GM12801 (cell line): Measurements from ENCODE around the gene TEX35.

Experiments used
- TF ChIP-seq, protein P1 (sequence below): IDR thresholded peaks from one replicate; pipeline ENCODE4 v1.5.1; 2011; ENCODE audit warnings: control low read depth; ENCODE audit not compliant: insufficient read length; ENCODE audit errors: extremely low read depth

Gene TEX35

DNA sequence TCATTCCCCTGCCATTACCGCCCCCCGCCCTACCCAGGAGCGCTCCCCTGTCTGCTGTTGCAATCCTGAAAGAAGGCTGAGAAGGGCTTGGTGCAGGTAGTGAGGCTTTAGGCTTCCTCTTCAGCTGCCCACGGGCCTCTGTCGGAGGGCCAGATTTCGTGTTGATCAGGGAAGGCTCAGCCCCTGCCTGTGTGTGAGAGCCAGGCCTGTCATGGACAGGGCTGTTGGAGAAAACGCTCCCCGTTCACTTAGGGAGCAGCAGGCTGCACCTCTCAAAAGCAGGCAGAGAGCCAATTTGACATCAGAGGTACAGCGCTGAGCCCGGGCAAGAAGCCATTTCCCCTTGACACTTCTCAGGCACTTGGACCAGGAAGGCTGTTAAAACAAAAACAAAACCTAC lies 19.0 kb downstream of the TEX35 start:
- TF ChIP-seq, protein P1, sequence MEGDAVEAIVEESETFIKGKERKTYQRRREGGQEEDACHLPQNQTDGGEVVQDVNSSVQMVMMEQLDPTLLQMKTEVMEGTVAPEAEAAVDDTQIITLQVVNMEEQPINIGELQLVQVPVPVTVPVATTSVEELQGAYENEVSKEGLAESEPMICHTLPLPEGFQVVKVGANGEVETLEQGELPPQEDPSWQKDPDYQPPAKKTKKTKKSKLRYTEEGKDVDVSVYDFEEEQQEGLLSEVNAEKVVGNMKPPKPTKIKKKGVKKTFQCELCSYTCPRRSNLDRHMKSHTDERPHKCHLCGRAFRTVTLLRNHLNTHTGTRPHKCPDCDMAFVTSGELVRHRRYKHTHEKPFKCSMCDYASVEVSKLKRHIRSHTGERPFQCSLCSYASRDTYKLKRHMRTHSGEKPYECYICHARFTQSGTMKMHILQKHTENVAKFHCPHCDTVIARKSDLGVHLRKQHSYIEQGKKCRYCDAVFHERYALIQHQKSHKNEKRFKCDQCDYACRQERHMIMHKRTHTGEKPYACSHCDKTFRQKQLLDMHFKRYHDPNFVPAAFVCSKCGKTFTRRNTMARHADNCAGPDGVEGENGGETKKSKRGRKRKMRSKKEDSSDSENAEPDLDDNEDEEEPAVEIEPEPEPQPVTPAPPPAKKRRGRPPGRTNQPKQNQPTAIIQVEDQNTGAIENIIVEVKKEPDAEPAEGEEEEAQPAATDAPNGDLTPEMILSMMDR = no peak

GRCh38 chr1:178532392-178532791 lies 19.5 kb downstream of the TEX35 start:
- TF ChIP-seq, protein P1 = no peak

DNA sequence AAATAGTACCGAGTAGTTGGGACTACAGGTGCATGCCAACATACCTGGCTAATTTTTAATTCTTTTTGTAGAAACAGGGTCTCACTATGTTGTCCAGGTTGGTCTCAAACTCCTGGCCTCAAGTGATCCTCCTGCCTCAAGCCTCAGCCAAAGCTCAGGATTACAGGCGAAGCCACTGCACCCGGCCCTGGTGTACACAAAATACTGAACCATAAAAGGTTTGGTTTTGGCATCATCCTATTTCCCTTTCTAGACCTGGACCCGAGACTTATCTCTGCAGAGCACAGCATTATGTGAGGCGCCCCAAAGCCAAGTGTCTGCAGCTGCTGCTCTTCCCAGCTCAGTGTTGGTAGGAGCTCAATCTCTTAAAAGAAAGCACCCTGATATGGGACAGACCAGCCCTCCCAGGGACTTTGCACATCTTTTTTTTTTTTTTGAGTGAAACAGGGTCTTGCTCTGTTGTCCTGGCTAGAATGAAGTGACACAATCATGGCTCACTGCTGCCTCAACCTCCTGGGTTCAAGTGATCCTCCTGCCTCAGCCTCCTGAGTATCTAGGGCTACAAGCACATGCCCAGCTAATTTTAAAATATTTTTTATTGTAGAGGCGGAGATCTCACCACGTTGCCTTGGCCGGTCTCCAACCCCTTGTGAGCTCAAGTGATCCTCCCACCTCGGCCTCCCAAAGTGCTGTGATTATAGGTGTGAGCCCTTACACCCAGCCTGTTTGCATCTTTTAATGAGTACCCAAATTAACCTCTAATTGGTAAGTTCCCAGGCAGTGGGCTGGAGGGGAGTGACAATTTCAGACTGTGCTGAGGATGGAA lies 20.4 kb downstream of the TEX35 start:
- TF ChIP-seq, protein P1 = no peak

DNA sequence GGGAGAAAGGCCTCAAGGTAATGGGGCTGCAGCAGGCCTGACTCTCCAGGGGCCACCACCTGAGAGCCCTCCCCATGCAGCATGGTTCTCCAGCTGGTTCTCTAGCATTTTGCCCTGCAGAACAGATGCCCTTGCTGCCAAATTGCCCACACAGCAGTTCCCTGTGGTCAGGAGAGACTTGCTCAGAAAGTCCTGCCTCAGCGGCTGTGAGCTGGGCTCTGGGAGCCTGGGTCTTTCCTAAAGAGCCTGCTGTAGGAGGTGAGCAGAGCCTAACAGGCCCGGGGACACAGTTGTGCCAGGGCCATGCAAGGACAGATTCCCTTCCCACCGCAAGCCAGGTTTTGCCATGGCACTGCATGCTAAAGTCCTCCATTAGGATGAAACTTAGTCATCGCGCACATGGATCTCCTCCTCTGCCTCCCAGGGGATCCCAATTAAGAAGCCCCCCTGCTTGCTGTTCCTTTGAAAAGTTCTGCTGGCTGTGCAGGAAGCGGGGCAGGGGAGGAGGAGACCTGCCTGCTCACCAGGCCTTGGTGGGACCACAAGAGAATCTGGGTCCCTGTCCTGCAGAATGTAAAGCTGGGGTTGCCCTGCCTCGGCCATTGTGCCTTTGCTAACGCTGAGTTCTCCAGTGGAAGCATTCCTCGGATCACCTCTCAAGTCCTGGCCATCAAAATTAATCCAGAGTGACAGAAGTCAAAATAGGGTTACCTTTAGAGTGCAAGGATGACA lies 21.4 kb downstream of the TEX35 start:
- TF ChIP-seq, protein P1 = no peak

DNA sequence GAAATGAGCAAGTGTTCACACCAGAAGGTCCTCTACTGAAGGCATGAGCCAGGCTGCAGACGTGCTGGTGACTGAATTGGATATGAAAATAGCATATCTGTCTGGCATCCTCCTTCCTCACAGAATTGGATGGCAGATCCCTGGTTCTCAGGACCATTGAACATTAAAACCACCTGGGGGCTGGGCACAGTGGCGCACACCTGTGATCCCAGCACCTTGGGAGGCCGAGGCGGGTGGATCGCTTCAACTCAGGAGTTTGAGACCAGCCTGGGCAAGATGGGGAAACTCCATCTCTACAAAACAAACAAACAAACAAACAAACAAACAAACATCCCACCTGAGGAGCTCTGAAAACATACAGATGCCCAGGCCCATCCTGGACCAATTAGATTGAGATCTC lies 23.4 kb downstream of the TEX35 start:
- TF ChIP-seq, protein P1 = no peak

DNA sequence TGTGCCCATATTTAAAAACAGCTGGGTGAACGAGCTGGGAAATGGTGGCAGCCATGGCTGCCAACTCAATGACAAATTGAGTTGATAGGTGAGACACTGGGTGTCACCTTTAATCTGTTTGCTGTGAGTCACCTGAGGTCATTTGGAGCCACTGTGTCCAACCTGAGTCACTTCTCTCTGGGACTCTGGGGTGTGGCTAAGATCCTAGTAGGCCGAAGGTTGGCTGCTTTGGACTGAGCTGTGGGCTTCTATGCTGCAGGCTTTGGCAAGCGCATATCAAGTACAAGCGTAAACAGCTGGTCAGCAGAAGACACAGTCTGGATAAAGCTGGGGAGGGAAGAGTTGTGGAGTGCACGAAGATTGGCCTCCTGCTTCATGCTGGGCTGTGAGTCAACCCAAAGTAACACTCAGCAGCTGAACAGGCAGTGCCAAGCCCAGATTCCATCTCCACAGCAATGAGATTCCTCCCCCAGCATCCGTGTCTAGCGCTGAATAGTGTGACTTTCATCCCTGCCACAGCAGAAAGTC lies 24.0 kb downstream of the TEX35 start:
- TF ChIP-seq, protein P1 = no peak

DNA sequence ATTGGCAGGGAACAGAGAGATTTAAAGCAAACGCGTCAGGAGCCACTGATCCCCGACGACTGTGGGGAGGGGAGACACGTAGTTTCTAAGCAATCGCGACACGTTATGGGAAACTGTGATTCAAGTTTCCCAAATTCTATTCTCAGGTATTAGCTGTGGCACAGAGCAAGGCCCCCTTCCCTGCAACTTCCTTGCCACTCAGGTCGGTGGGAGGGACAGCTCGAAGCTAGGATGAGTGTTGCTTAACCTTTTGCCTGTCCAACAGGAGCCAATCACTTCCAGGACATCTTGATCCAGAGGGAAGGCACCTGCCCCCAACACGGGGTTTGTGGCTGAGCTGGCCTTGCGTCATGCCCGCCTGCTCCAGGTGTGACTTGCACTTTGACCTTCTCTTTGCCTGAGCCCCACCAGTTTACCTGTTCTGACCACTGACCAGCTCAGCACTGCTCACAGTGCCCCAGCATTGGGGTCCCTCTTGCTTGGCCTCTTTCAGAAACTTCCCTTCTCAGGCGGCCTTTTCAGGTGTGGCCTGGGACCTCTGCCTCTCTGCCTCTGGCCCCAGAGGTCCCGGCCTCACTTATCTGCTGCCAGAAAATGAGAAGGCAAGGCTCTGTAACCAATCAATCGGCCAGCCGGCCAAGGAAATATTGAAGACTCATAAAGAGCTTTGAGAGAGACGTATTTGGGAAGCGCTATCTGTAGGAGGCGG lies 24.6 kb downstream of the TEX35 start:
- TF ChIP-seq, protein P1 = no peak
